ENCODE data around the gene TIMMDC1. TPM values are rescaled to one million over a fixed set of nuclear protein-coding genes. Genes with fewer than 3 reads are reported as not detected.

The TIMMDC1 gene, protein sequence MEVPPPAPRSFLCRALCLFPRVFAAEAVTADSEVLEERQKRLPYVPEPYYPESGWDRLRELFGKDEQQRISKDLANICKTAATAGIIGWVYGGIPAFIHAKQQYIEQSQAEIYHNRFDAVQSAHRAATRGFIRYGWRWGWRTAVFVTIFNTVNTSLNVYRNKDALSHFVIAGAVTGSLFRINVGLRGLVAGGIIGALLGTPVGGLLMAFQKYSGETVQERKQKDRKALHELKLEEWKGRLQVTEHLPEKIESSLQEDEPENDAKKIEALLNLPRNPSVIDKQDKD
- 66.0 and 91.7 TPM in 2 replicates for total RNA-seq (ENCODE audit: low replicate concordance)

DNA sequence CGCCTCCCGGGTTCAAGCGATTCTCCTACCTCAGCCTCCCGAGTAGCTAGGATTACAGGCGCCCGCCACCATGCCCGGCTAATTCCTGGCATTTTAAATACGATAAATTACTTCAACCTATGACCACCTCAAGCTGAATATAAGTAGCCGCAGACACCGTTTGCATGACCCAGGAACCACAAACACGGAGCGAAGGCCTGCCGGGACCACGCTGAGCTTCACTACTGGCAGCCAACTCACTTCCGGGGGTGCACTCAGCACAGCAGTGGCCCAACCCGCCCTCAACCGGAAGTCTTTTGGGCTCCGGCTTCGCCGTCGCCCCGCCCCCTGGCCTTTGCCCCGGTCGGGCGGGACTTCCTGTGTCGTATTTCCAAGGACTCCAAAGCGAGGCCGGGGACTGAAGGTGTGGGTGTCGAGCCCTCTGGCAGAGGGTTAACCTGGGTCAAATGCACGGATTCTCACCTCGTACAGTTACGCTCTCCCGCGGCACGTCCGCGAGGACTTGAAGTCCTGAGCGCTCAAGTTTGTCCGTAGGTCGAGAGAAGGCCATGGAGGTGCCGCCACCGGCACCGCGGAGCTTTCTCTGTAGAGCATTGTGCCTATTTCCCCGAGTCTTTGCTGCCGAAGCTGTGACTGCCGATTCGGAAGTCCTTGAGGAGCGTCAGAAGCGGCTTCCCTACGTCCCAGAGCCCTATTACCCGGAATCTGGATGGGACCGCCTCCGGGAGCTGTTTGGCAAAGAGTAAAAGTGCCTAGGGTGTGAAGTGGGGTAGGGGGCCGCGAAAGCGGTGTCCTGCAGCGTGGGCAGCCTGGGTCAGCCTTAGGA, at the start of gene TIMMDC1:
TIMMDC1 (plus strand) TSS at position 362 of the 826 bp plus-strand sequence; CDS start at position 549, 187 bp downstream.
- Histone ChIP-seq H4K20me1 (ENCODE audit: low read depth) (peaks cover 15% of the 10 kb centered on the region), H3K27ac (peak within 1 kb of the TSS; percentile 76), H3K4me1 (peaks cover 19% of the 10 kb centered on the region), H3K4me2 (peak within 1 kb of the TSS; percentile 93), H3K36me3 (no peaks in the 10 kb centered on the region), H2AFZ (replicated peaks) (peak within 1 kb of the TSS; percentile 84), H3K9ac (peak within 1 kb of the TSS; percentile 80), H3K4me3 (peak within 1 kb of the TSS; percentile 67), H3K79me2 (ENCODE audit: low read depth) (peaks cover 51% of the 10 kb centered on the region), H3F3A (ENCODE audit: low read depth) (peaks cover 6% of the 10 kb centered on the region), H3K9me3 (ENCODE audit: low read depth) (no peaks in the 10 kb centered on the region), H3K27me3 (no peaks in the 10 kb centered on the region)
- Mint-ChIP-seq H3K36me3 (no peaks in the 10 kb centered on the region), H3K27ac (peak within 1 kb of the TSS; percentile 97), H3K4me1 (peaks cover 19% of the 10 kb centered on the region), H3K27me3 (ENCODE audit: insufficient read depth, low read depth) (peaks cover 2% of the 10 kb centered on the region), H3K4me3 (peak within 1 kb of the TSS; percentile 99), H3K9me3 (no peaks in the 10 kb centered on the region)
- DNase-seq (ENCODE audit: low spot score), result peak; percentile 98
- peak; percentile 50 for TF ChIP-seq EZH2 (IDR thresholded peaks at IDR 0.05)
- TF ChIP-seq, protein P1, sequence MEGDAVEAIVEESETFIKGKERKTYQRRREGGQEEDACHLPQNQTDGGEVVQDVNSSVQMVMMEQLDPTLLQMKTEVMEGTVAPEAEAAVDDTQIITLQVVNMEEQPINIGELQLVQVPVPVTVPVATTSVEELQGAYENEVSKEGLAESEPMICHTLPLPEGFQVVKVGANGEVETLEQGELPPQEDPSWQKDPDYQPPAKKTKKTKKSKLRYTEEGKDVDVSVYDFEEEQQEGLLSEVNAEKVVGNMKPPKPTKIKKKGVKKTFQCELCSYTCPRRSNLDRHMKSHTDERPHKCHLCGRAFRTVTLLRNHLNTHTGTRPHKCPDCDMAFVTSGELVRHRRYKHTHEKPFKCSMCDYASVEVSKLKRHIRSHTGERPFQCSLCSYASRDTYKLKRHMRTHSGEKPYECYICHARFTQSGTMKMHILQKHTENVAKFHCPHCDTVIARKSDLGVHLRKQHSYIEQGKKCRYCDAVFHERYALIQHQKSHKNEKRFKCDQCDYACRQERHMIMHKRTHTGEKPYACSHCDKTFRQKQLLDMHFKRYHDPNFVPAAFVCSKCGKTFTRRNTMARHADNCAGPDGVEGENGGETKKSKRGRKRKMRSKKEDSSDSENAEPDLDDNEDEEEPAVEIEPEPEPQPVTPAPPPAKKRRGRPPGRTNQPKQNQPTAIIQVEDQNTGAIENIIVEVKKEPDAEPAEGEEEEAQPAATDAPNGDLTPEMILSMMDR (IDR thresholded peaks at IDR 0.05), result no peak

DNA sequence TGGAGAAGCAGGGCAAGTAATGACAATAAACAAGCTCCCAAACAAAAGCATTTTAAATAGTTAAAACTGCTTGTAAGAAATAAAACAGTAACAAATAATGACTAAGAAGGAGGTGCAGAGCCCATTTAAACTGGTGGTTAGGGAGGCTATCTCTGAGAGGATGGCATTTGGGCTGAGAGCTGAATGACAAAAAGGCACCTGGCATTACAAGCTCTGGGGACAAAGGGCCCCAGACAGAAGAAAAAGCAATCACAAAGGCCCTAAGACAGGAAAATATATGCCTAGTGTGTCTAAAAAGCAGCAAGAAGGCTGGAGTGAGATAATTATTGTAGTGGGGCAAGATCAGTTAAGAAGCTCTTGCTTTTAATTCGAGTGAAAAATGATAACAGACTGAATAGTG, 44.5 kb upstream of the TIMMDC1 start:
- Histone ChIP-seq H3K4me3 (no peak overlapping the region), H3K36me3 (peaks cover 25% of the 10 kb centered on the region), H3K9ac (no peak overlapping the region), H3K9me3 (ENCODE audit: low read depth) (no peaks in the 10 kb centered on the region), H3K4me2 (no peak overlapping the region), H3F3A (ENCODE audit: low read depth) (no peaks in the 10 kb centered on the region), H3K4me1 (no peaks in the 10 kb centered on the region), H3K27me3 (no peaks in the 10 kb centered on the region), H3K27ac (no peak overlapping the region), H2AFZ (replicated peaks) (no peak overlapping the region), H3K79me2 (ENCODE audit: low read depth) (peaks cover 9% of the 10 kb centered on the region), H4K20me1 (ENCODE audit: low read depth) (no peaks in the 10 kb centered on the region)
- no peaks in the 10 kb centered on the region for H3K9me3 Mint-ChIP-seq
- H3K4me3 Mint-ChIP-seq, result no peak overlapping the region
- DNase-seq (ENCODE audit: low spot score), result no peak
- no peak overlapping the region for H3K27ac Mint-ChIP-seq
- H3K36me3 Mint-ChIP-seq, result peaks cover 18% of the 10 kb centered on the region
- TF ChIP-seq EZH2 (IDR thresholded peaks at IDR 0.05) (no peak), EZH2phosphoT487 (IDR thresholded peaks at IDR 0.05) (no peak)
- TF ChIP-seq, protein P1 (IDR thresholded peaks at IDR 0.05), result no peak
- no peaks in the 10 kb centered on the region for H3K27me3 Mint-ChIP-seq (ENCODE audit: insufficient read depth, low read depth)
- H3K4me1 Mint-ChIP-seq, result no peaks in the 10 kb centered on the region

DNA sequence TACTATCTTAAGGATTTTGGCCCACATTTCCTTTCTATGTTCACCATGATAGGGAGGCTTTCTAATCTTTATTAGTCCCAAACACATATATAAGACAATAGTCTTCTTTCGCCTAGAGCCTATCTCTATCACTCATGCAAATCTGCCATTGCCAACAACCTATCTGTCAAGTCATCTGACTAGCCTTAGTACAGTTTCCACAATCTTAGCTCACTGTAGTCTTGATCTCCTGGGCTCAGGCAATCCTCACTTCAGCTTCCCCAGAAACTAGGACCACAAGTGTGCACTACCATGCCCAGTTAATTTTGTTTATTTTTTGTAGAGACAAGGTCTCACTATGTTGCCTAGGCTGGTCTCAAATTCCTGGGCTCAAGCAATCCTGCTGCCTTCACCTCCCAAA, 41.9 kb upstream of the TIMMDC1 start:
- no peaks in the 10 kb centered on the region for H3K27me3 Mint-ChIP-seq (ENCODE audit: insufficient read depth, low read depth)
- Histone ChIP-seq H3F3A (ENCODE audit: low read depth) (no peaks in the 10 kb centered on the region), H3K4me1 (no peaks in the 10 kb centered on the region), H3K79me2 (ENCODE audit: low read depth) (peaks cover 27% of the 10 kb centered on the region), H3K27ac (no peak overlapping the region), H2AFZ (replicated peaks) (no peak overlapping the region), H3K4me2 (no peak overlapping the region), H3K9me3 (ENCODE audit: low read depth) (no peaks in the 10 kb centered on the region), H4K20me1 (ENCODE audit: low read depth) (no peaks in the 10 kb centered on the region), H3K9ac (no peak overlapping the region), H3K36me3 (peaks cover 27% of the 10 kb centered on the region), H3K4me3 (no peak overlapping the region), H3K27me3 (no peaks in the 10 kb centered on the region)
- H3K4me1 Mint-ChIP-seq, result peaks cover 4% of the 10 kb centered on the region
- no peak overlapping the region for H3K27ac Mint-ChIP-seq
- peaks cover 23% of the 10 kb centered on the region for H3K36me3 Mint-ChIP-seq
- H3K9me3 Mint-ChIP-seq, result no peaks in the 10 kb centered on the region
- no peak overlapping the region for H3K4me3 Mint-ChIP-seq
- no peak for DNase-seq (ENCODE audit: low spot score)
- TF ChIP-seq, protein P1 (IDR thresholded peaks at IDR 0.05), result no peak
- TF ChIP-seq EZH2 (IDR thresholded peaks at IDR 0.05) (no peak), EZH2phosphoT487 (IDR thresholded peaks at IDR 0.05) (no peak)

Measured in neural progenitor cell (in vitro differentiated cells).